ENCODE results near the gene ZC3HAV1. TPM values are rescaled to one million over a fixed set of nuclear protein-coding genes. Genes with fewer than 3 reads are reported as not detected.

ZC3HAV1 gene
- total RNA-seq, 4 donors from 2014 or later: 3.5 to 10.4 (median 4.5) TPM

DNA sequence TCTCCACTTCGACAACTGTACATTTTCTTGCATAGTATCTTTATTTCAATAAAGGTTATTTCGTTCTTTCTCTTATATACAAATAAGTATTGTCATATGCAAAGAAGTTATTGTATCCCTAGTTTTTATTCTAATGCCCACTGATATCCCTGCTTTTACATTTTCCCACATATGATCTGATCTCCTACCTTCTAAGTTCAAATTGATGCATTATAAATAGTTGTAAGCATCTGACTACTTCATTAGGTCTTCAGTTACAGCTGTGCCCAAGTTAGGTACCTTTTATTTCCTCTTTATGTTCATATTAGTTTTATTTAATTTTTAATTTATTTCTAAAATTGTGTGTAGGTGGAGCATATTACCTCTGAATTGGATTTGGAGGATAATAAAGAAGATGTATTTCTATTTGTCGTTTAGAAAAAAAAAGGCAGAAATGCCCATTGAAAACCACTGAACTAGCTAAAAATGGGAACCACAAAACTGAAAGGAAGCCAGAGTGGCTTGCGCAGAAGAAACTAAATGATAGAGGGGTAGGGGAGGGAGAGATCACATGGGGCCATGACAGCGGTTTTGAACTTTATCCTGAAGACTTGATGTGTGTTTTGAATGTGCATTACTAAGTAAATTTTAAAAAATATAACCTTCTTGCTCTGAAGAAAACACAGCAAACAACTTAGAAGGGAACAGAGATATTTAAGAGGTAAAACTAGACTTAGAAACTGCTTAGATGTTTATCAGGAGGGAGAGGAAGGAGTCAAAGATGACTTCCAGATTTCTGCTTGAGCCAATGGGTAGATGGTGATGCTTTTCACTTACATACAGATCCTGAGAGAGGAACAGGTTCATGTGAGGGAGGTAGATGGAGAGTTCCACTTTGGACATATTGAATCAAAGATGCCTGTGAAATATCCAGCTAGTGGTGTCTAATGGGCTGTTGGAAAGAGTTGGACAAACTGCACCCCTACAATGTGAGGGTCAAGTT lies 64.4 kb downstream of the ZC3HAV1 start:
- TF ChIP-seq POLR2A (IDR thresholded peaks at IDR 0.05): no peak
- TF ChIP-seq, protein P1, sequence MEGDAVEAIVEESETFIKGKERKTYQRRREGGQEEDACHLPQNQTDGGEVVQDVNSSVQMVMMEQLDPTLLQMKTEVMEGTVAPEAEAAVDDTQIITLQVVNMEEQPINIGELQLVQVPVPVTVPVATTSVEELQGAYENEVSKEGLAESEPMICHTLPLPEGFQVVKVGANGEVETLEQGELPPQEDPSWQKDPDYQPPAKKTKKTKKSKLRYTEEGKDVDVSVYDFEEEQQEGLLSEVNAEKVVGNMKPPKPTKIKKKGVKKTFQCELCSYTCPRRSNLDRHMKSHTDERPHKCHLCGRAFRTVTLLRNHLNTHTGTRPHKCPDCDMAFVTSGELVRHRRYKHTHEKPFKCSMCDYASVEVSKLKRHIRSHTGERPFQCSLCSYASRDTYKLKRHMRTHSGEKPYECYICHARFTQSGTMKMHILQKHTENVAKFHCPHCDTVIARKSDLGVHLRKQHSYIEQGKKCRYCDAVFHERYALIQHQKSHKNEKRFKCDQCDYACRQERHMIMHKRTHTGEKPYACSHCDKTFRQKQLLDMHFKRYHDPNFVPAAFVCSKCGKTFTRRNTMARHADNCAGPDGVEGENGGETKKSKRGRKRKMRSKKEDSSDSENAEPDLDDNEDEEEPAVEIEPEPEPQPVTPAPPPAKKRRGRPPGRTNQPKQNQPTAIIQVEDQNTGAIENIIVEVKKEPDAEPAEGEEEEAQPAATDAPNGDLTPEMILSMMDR (IDR thresholded peaks at IDR 0.05 in 4 of 5, conservative IDR thresholded peaks at IDR 0.05 in 1 of 5): no peak
- H3K27me3 ChIP-seq: no peaks in the 10 kb centered on the region
- no peaks in the 10 kb centered on the region for H3K4me1 ChIP-seq
- intact Hi-C loops (cut with DNase I; ENCODE audit: low total_unique reads): no loop called here
- H3K27ac ChIP-seq: no peak overlapping the region
- ATAC-seq: no peak
- in situ Hi-C loops (cut with MboI; ENCODE audit: low sequenced_read_pairs in 4 of 4): no loop called here
- H3K9me3 ChIP-seq: no peaks in the 10 kb centered on the region
- DNase-seq: no peak
- no peak overlapping the region for H3K4me3 ChIP-seq
- peaks cover 0 to 15% of the 10 kb centered on the region in 2 donors for H3K36me3 ChIP-seq

DNA sequence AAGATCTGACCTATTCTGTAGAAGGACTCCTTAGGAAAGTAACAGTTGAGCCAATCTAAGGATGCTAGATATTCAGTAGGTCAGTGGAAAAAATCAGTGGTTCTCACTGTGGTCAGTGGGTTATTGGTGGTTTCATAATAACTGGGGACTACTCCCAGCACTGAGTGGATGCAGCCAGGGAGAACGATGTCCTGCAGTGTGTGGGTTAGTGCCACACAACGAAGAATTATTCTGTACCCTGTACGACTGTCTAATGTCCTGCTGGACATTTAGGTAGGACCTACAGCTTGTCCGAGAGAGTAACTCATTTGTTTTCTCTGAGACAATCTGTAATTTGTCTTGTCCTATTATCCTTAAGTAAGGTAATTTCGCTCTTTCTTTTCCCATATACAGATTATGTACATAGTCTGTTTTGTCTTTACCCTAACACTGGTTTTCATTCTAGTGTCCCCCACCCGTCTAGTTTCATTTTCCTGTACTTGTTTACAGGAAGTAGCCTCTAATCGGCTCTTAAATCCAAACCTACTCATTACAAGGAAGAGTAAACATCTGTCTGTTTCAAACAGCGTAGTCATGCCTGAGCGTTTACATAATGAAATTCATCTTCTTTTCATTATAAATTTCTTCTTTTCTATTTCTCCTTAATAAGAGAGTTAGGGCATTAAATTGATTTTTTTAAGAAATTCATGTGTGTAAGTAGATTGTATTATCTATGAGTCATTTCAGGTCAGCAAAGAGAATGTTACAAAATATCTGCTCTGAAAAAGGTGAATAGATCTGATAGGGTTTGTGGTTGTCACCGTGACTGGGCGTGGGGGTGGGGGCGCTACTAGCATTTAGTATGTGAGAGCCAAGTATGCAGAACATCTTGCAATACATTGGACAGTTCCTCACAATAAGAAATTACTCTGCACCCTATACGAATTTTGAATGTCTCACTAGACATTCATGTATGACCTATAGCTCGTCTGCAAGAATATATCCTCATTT lies 65.4 kb downstream of the ZC3HAV1 start:
- DNase-seq (no peak), ATAC-seq (no peak)
- Histone ChIP-seq H3K27ac (no peak overlapping the region), H3K9me3 (no peaks in the 10 kb centered on the region), H3K4me3 (no peak overlapping the region), H3K27me3 (no peaks in the 10 kb centered on the region), H3K36me3 (peaks cover 0 to 15% of the 10 kb centered on the region in 2 donors), H3K4me1 (no peaks in the 10 kb centered on the region)
- intact Hi-C loops (cut with DNase I; ENCODE audit: low total_unique reads): no loop called here
- no peak for TF ChIP-seq POLR2A (IDR thresholded peaks at IDR 0.05)
- TF ChIP-seq, protein P1 (IDR thresholded peaks at IDR 0.05 in 4 of 5, conservative IDR thresholded peaks at IDR 0.05 in 1 of 5): no peak
- in situ Hi-C loops (cut with MboI; ENCODE audit: low sequenced_read_pairs in 4 of 4): no loop called here

DNA sequence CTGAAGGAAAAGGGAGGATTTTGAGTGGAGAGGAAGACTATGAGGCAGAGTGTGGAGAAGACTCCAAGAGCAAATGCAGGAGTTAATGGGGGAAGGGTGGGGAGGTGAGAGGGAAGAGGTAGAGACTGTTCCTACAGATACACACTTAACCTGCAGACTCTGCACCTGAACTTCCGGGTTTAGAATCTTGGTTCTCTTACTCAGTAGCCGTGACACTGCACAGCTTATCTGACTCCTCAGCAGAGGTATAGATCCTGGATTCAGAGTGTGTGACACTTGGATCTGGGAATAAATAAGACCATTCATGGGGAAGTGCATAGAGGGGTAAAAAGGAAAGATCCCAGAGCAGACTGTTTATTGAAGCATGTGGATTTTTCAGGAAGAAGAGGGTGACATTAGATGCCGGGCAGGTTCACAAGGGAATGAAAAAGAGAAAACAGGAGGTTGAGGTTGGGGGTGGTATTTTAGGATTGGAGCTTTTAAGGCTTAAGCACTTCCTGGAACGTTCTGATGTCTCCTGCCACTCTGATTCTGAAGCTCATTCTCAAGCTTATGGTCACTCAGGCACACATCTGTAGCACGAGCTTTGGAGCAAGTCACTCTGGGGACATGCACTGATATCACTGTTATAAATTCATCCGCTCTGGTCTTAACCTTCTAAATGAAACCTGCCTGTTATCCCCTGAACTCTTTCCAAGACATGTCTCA lies 68.0 kb downstream of the ZC3HAV1 start:
- no peaks in the 10 kb centered on the region for H3K4me1 ChIP-seq
- ATAC-seq (no peak), DNase-seq (no peak)
- H3K9me3 ChIP-seq: no peaks in the 10 kb centered on the region
- no peak overlapping the region for H3K4me3 ChIP-seq
- intact Hi-C loops (cut with DNase I; ENCODE audit: low total_unique reads): no loop called here
- peaks cover 0 to 5% of the 10 kb centered on the region in 2 donors for H3K36me3 ChIP-seq
- in situ Hi-C loops (cut with MboI; ENCODE audit: low sequenced_read_pairs in 4 of 4): no loop called here
- H3K27ac ChIP-seq: no peak overlapping the region
- TF ChIP-seq POLR2A (IDR thresholded peaks at IDR 0.05): no peak
- TF ChIP-seq, protein P1 (IDR thresholded peaks at IDR 0.05 in 4 of 5, conservative IDR thresholded peaks at IDR 0.05 in 1 of 5): no peak
- H3K27me3 ChIP-seq: no peaks in the 10 kb centered on the region

DNA sequence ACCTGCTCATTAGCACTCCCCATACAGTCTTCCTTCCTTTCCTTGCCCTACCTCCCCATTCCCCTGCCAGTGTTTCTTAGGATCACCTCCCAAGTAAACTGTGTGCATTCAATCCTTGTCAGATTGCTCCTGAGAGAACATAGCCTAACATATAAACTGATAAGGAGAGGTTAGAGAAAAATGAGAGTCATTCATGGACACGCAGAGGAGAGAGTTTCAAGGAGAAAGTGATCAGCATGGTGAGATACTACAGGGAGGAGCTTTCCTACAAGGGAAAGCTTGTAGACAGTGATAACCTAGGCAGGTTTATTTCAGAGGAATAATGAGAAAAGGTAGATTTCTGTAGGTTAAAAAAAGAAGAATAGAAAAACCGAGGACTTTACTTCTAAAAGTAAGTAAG lies 70.8 kb downstream of the ZC3HAV1 start:
- Histone ChIP-seq H3K27ac (no peak overlapping the region), H3K9me3 (no peaks in the 10 kb centered on the region), H3K36me3 (no peaks in the 10 kb centered on the region), H3K4me1 (no peaks in the 10 kb centered on the region), H3K4me3 (no peak overlapping the region), H3K27me3 (peaks cover 0 to 3% (median 3%) of the 10 kb centered on the region in 3 donors)
- no peak for ATAC-seq
- no peak for DNase-seq
- intact Hi-C loops (cut with DNase I; ENCODE audit: low total_unique reads): no loop called here
- in situ Hi-C loops (cut with MboI; ENCODE audit: low sequenced_read_pairs in 4 of 4): no loop called here
- TF ChIP-seq POLR2A (IDR thresholded peaks at IDR 0.05): no peak
- TF ChIP-seq, protein P1 (IDR thresholded peaks at IDR 0.05 in 4 of 5, conservative IDR thresholded peaks at IDR 0.05 in 1 of 5): no peak

Data from gastrocnemius medialis (tissue), 4 donors.